Activated effector memory CD4-positive, alpha-beta T cell treated with anti-CD3 and anti-CD28 coated beads, Interleukin-2, amount 50 U/mL, for 16 hours (primary cell): Measurements from ENCODE around the gene C2CD5.
"Not testable (repeated sequence)": the region's sequence is repeated elsewhere in the genome, so short reads cannot be mapped to it uniquely, and the experiment has no call there.

Source experiments
- DNase-seq: peaks from one replicate; pipeline ENCODE4 v3.0.0-alpha.2; 2020

The C2CD5 gene, protein sequence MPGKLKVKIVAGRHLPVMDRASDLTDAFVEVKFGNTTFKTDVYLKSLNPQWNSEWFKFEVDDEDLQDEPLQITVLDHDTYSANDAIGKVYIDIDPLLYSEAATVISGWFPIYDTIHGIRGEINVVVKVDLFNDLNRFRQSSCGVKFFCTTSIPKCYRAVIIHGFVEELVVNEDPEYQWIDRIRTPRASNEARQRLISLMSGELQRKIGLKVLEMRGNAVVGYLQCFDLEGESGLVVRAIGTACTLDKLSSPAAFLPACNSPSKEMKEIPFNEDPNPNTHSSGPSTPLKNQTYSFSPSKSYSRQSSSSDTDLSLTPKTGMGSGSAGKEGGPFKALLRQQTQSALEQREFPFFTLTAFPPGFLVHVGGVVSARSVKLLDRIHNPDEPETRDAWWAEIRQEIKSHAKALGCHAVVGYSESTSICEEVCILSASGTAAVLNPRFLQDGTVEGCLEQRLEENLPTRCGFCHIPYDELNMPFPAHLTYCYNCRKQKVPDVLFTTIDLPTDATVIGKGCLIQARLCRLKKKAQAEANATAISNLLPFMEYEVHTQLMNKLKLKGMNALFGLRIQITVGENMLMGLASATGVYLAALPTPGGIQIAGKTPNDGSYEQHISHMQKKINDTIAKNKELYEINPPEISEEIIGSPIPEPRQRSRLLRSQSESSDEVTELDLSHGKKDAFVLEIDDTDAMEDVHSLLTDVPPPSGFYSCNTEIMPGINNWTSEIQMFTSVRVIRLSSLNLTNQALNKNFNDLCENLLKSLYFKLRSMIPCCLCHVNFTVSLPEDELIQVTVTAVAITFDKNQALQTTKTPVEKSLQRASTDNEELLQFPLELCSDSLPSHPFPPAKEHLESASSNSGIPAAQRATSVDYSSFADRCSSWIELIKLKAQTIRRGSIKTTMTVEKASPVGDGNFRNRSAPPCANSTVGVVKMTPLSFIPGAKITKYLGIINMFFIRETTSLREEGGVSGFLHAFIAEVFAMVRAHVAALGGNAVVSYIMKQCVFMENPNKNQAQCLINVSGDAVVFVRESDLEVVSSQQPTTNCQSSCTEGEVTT

DNA sequence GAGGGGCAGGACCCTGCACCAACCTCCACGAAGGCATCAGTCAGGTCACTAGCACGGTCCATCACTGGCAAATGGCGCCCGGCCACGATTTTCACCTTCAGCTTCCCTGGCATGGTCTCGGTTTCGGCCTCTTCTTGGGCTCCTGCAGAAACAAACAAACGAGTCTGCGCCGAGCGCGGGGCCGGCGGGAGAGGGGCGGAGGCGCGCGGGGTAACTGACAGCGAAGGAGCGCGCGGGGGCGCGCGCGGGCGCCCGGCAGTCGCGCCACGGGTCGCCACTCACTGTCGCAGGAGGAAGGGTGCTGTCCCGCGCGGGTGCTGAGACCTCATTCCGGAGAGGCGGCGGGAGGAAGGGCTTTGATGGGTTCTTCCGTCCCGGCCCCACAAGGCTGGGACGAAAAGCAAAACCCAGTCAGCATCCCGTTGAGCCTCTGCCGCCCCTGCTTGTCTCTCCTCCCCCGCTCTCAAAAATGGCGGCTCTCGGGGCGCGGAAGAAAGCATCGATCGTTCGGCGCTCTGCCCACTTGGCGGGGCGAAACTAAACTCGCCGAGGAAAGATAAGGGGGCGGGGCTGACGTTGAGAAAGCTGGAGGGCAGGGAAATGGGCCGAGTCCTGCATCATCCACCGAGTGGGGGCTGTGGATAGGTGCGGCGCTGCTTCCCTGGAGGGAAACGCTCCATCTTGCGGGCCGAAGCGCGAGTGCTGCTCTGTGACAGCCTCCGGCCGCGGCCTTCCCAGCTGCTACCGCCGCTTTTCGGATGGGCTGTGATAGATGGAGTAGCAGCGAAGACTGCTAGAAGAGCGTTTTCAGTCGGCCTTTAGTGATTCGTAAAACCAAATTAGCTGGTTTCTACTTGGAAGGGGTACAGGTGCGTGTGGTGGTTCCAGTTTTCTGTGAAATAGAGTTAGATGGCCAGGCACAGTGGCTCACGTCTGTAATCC lies at the start of gene C2CD5:
TSS of gene C2CD5 (minus strand) at position 505 of the 942 bp plus-strand sequence. CDS start at position 113, 392 bp downstream.
- peak; percentile 98 for DNase-seq

DNA sequence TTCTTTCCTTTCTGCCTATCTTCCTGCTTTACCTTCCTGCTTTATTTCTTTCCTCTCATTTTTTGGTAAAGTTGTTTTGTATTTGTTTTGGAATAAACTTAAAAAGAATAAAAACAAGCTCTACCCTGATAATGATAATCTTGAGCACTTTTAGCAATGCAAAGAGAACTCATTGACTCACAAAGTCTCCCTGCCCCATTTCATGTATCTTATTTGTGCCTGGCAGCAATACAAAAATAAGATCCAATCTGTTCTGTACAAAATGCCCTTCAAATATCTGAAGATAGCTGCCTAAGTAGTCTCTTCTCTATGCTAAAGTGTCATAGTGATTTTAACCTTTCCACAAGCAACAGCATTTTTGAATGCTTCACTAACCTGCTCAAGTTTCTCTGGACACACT lies 49.5 kb upstream of the C2CD5 start:
- DNase-seq = no peak

DNA sequence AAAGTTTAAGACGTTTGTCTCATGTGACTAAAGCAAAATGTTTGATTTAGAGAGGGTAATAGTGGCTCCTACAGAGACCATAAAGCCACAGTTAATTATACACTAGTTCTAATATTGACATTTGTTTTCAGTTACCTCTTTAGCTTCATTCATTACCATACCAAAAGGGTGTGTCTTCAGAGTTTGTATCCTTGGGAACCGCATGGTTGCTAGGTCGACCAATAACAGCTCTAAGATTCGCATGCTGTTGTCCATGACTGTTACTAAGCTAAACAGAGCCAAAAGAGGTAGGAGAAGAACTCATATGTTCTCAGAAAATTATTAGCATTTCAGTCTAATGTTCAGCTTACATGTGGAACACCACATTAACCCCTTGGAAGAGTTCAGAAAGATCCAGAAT lies 44.5 kb upstream of the C2CD5 start:
- DNase-seq = no peak

DNA sequence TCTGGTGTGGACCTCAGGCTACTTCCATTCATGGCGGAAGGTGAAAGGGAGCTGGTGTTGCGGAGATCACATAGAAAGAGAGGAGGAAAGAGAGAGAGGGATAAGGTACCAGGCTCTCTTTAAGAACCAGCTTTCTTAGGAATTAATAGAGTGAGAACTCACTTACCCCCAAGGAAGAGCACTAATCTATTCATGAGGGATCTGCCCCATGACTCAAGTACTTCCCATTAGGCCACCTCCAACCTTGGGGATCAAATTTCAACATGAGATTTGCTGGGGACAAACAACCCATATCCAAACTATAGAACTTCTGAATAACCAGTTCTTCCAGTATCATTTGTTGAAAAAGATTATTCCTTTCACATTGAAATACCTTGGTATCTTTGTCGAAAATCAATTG lies 34.0 kb upstream of the C2CD5 start:
- no peak for DNase-seq

DNA sequence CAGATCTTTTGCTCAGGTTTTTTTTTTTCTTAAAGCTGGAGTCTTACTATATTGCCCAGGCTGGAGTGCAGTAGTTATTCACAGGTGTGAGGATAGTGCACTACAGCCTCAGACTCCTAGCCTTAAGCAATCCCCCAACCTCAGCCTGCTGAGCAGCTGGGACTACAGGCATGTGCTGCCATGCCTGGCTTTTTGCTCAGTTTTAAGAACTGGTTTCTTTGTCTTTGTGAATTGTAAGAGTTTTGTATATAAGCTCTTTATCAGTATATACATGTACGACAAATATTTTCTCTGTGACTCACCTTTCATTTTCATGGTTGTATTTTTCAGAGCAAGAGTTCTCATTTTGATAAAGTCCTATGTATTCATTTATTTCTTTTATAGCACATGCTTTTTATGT lies 33.3 kb upstream of the C2CD5 start:
- no peak for DNase-seq

DNA sequence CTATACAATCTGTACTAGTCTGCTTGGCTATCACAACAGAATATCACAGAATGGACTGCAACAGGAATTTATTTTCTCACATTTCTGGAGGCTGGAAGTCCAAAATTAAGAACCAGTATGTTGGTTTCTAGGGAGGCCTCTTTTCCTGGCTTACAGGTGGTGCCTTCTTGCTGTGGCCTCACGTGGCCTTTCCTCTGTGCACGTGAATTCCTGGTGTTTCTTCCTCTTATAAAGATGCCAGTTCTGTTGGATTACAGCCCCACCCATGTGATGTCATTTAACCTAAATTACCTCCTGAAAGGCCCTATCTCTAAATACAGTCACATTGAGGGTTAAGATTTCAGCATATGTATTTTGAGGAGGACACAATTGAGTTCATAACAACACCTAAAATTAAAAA lies 32.1 kb upstream of the C2CD5 start:
- no peak for DNase-seq

DNA sequence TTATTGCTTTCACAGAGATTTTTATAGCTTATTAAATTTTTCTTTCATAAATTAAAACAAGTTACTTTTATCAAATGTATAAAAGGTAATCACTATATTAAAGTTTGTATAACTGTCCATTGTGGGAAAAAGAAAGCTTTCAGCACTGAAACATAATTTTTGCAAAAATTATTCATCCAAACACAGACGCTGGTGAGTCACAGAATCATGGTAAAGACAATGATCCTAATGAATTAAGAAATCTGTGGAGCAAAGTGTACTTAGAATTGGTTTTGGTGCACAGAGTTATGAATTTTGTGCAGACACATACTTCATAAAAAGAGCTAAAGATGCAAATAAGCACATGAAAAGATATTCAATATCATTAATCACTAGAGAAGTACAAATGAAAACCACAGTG lies 31.7 kb upstream of the C2CD5 start:
- no peak for DNase-seq

DNA sequence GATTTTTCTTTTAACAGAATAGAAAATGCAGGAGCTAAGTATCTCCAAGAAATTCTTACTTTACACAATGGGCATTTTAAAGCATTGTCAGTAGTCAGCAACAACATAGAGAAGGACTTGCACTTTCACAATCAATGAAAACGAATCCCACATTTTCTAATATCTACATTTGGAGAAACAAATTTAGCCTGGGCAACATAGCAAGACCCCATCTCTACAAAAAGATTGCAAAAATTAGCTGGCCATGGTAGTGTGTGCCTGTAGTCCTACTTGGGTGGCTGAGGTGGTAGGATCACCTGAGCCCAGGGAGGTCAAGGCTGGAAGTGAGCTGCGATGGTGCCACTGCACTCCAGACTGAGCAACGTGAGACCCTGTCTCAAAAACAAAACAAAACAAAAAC lies 30.6 kb upstream of the C2CD5 start:
- DNase-seq = no peak

DNA sequence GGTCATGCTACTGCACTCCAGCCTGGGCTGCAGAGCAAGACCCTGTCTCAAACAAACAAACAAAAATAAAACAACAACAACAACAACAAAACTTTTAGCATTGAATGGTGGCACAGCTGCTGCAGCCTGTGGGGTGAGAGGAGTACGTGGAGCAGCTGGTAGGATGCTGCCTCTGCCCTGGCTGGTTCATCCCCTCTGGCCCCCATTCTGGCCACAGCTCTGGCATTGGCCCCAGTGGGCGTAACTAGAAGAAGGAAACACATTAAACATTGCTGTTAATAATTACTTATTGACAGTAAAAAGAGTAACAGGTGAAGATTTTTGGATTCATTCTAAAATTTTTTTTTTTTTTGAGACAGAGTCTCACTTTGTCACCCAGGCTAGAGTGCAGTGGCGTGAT lies 28.8 kb upstream of the C2CD5 start:
- DNase-seq = no peak

DNA sequence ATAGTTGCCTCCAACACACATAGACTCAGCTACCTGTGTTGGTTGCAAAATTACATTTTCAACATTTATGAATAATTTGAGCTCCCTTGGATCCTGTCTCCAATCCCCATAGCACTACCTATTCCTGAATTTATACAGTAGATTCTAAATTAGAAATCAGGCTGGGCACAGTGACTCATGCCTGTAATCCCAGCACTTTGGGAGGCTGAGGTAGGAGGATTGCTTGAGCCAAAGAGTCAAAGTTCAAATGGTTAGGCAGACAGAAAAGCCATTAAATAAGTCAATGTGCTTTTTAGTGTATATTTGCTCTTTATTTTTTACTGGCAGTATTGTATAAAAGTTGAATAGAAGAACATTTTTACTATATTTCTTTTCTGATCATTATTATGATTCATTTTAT lies 24.9 kb upstream of the C2CD5 start:
- no peak for DNase-seq

DNA sequence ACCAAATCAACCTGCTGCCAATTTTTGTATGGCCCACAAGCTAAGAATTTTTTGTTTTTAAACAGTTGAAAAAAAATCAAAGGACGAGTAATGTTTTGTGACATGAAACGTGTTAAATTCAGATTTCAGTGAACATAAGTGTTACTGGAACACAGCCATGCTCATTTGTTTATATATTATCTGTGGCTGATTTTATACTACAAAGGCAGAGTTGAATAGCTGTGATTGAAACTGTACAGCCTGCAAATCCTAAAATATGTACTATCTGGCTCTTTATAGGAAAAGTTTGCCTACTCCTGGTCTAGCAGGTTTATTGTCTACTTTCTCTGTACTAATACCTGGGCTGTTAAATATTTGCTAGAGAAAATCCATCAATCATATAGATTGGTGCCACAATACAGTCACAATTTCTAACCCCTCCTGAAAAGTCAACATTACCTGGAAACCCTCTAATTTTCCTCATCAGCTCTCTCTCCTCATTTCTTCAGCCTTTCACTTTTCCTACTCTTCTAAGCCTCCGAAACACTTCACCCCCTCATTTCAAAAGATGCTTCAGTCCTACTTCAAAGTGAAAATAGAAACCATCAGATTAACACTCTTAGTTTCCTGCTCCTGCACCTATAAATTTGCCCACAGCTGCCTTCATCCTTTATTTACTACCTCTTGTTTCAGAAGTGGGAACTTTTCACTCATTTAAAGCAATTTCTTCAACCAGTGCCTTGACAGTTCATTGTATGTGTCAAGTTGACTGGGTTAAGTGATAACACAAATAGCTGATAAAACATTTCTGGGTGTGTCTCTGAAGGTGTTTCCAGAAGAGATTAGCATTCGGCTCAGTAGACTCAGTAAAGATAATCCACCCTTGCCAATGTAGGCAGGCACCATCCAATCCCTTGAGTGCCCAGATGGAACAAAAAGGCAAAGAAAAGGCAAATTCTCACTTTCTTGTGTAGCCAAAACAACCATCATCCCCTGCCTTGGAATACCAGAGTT lies 18.0 kb upstream of the C2CD5 start:
- no peak for DNase-seq

DNA sequence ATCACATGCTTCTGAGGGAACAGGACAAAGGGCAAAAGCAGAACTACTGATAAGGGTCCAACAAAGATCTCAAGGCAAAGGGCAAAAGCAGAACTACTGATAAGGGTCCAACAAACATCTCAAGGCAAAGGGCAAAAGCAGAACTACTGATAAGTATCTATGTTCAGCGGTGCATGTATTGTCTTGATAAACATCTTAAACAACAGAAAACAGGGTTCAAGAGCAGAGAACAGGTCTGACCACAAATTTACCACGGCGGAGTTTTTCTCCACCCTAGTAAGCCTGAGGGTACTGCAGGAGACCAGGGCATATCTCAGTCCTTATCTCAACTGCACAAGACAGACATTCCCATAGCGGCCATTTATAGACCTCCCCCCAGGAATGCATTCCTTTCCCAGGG lies 10.4 kb upstream of the C2CD5 start:
- not testable (repeated sequence) for DNase-seq

DNA sequence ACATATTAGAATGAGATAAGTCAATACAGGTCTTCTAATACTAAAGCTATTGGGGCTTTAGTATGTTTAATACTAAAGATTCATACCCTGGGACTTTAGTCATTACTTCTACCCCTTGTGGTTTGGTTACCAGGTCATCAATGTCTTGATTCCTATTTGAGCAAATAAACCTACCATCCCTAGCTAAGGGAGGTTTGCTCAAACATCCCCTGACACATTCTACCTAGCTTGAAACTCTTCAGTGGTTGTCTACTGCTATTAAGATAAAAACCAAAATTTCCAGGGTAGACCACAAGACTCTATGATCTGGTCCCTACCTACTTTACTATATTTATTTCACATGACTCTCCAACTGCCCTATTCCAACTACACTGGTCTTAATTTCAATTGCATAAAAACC lies 7.3 kb upstream of the C2CD5 start:
- DNase-seq = no peak

DNA sequence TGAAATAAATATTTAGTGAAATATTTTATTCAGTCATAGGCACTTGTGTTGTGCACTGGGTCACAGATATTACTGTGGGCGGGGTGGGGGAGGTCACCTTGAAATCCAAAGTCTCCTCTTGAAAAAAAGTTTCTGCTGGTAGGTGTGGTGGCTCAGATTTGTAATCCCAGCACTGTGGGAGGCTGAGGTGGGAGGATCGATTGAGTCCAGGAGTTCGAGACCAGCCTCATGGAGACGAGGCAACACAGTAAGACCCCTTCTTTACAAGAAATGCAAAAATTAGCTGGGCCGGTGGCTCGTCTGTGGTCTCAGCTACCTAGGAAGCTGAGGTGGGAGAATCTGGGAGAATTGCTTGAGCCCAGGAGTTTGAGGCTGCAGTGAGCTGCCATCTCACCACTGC lies 913 bp upstream of the C2CD5 start:
- no peak for DNase-seq

DNA sequence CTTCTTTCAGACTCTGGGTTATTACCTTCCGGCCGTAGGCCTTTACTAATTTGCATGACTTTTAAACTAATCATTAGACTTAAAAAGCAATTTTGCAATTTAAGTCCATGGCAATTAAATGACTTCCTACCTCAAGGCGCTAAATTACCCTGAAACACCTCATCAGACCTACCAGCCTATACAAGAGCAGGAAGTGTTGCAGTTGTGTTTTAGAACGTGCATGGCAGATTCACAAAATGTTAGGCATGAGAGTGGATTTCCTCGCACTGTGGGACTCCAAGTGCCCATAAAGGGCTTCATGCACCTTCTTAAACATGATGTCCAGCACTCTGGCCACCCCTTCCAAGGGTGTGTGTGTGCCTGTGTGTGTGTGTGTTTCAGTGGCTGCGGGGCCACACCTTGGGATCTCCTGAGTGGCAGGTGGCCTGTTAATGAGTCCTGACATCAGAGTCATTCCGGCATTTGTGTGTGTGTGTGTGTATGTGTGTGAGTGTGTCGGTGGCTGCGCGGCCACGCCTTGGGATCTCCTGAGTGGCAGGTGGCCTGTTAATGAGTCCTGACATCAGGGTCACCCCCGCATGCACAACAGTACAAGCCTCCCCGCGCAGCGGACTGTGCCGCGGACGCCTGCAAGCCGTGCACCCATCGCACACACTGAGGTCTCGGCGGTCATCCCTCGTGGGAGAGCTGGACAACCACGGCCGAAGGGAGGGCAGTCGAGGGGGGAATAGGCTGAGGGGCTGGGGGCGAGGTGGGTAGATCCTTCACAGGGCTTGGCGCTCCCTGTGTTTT lies 900 bp downstream of the C2CD5 start:
- peak; percentile 81 for DNase-seq

DNA sequence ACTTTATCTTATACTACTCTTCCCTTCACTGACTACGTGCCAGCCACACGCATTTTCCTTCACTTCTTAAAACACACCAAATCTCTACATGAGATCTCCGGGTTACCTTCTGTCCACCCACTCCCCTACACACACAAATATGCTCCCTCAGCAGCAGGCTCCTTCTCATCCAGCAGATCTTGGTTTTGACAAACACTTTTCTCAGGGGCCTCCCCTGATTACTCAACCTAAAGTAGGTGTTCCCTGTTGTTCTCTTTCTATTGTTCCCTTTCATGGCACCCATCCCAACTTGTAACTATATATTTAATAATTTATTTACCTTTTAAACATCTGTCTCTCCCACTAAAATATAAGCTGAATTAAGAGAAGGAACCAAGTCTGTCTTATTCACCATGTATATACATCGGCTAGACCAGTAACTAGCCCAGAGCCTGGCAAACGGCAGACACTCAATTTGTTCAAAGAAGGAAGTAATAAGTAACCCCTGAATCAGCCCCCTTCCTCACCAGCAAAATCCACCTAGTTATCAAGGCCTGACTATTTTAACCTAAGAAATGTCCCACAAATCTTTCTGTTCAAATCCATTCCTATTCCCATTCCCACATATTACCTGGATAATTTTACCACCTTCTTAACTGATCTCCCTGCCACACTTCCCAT lies 2.7 kb downstream of the C2CD5 start:
- DNase-seq = no peak

DNA sequence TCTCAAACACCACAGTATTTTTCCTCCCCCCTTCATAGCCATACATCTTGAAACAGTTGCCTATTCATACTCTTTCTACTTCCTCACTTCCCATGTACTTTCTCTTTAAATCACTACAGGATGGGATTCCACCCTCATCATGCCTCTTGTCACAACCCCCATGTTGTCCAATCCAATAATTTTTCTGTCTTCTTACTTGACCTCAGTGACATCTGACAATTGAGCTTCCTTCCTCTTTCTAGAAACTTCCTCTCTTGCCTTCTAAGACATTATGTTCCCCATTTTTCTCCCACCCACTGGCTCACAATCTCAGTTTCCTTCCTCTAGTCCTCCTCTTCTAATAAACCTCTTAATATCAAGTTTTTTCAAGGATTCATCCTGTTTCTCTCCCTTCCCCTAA lies 5.3 kb downstream of the C2CD5 start:
- DNase-seq = no peak

DNA sequence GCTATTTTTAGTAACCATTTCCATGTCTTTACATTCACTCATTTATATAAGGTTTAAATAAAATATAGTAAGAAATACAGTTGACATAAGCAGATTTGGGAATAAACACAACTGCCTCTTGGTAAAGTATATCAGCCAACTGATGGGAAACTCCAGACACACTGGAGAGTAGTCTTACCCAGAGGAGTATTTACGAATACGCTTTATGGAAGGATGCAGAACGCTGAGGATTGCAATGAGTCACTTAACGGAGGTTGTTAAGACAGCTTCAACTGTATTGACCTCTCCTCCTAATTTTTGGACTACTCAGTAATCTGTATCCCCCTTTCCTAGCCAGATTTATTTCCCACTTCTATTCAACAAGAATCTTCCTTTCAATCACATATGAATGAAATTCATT lies 6.0 kb downstream of the C2CD5 start:
- no peak for DNase-seq

DNA sequence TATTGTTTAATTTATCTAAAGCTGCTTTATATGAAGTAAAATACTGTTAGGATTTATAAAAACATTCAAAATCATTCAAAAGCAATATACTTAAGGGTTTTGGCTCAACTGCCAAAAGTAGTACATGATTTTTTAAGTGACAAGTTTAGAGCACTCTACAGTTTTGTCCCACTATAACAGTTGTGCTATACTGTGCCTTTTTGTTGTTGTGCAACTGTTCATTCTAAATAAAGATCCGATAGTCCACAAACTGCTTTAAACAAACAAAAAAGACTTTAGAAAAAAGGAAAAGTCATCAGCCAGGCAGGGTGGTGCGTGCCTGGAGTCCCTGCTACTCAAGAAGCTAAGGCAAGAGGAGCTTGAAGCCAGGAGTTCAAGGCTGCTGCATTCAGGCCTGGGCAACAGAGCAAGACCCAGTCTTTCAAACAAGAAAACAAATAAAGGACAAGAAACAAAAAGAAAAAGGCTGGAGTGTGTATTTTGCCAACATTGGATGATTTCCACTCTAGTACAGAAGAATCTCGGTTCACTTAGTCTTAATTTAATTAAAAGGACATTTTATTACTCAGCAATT lies 7.3 kb downstream of the C2CD5 start:
- no peak for DNase-seq
